CD14-positive monocyte (primary cell): ENCODE measurements around the gene WBP11. TPM values are rescaled to one million over a fixed set of nuclear protein-coding genes. Genes with fewer than 3 reads are reported as not detected.

Source experiments
- DNase-seq, 3 donors: peaks; one replicate each; pipeline ENCODE4 v3.0.0-alpha.2; 2011 to 2022
- H2AFZ ChIP-seq: 2 replicates; pipeline ENCODE4 v1.6.0; 2012; ENCODE audit warnings: mild to moderate bottlenecking, low read depth, low read length, inconsistent platforms; ENCODE audit not compliant: insufficient read depth, poor library complexity, severe bottlenecking
- H3K27ac ChIP-seq, 2 donors: 1 replicate in 1 of 2; 2 replicates in 1 of 2; pipeline ENCODE4 v1.5.1; 2012 to 2013; ENCODE audit warnings: low read length in 2 of 2, control low read depth in 1 of 2, inconsistent platforms in 1 of 2, low read depth in 1 of 2, mild to moderate bottlenecking in 1 of 2
- H3K27me3 ChIP-seq, 2 donors: one replicate each; pipeline versions ENCODE4 v1.6.0 to v1.6.1; 2011 to 2013; ENCODE audit warnings: low read length in 2 of 2; ENCODE audit not compliant: control insufficient read depth in 2 of 2, insufficient read depth in 2 of 2
- H3K36me3 ChIP-seq, 2 donors: replicated peaks in 1 of 2; 1 replicate in 1 of 2; 2 replicates in 1 of 2; pipeline versions ENCODE4 v1.5.1 to v1.6.1; 2012 to 2013; ENCODE audit warnings: low read length in 2 of 2, control low read depth in 1 of 2, inconsistent platforms in 1 of 2, mild to moderate bottlenecking in 1 of 2; ENCODE audit not compliant: insufficient read depth in 2 of 2, control insufficient read depth in 1 of 2
- H3K4me1 ChIP-seq, 2 donors: 1 replicate in 1 of 2; 2 replicates in 1 of 2; pipeline versions ENCODE4 v1.5.1 to v1.6.1; 2012 to 2013; ENCODE audit warnings: low read length in 2 of 2, control low read depth in 1 of 2, inconsistent platforms in 1 of 2, mild to moderate bottlenecking in 1 of 2, moderate library complexity in 1 of 2; ENCODE audit not compliant: insufficient read depth in 2 of 2, control insufficient read depth in 1 of 2
- H3K4me2 ChIP-seq: replicated peaks from 2 replicates; pipeline ENCODE3; 2012; ENCODE audit warnings: low read length, moderate library complexity, mild to moderate bottlenecking; ENCODE audit not compliant: poor library complexity, severe bottlenecking; ENCODE audit errors: extremely low read depth
- H3K4me3 ChIP-seq, 3 experiments: fragments of 200-600 bp in 1 of 3; sonication (generic) in 1 of 3; replicated peaks in 1 of 3; 1 replicate in 2 of 3; 2 replicates in 1 of 3; pipeline ENCODE4 v1.5.1; 2011 to 2013; ENCODE audit warnings: low read length in 3 of 3, mild to moderate bottlenecking in 3 of 3, control low read depth in 2 of 3, low read depth in 2 of 3, inconsistent platforms in 1 of 3, moderate library complexity in 1 of 3
- H3K79me2 ChIP-seq: 2 replicates; pipeline ENCODE4 v1.6.0; 2012; ENCODE audit warnings: mild to moderate bottlenecking, control low read depth, inconsistent platforms, low read length, moderate library complexity; ENCODE audit not compliant: insufficient read depth
- H3K9ac ChIP-seq: 2 replicates; pipeline ENCODE4 v1.6.0; 2017; ENCODE audit warnings: low read length, mild to moderate bottlenecking; ENCODE audit not compliant: insufficient read depth, poor library complexity, severe bottlenecking
- H3K9me3 ChIP-seq, 2 donors: replicated peaks in 1 of 2; 1 replicate in 1 of 2; 2 replicates in 1 of 2; pipeline versions ENCODE4 v1.5.1 to v1.6.1; 2012 to 2013; ENCODE audit warnings: low read length in 2 of 2, control low read depth in 1 of 2; ENCODE audit not compliant: control insufficient read depth in 1 of 2, insufficient read depth in 1 of 2
- H4K20me1 ChIP-seq: 2 replicates; pipeline ENCODE4 v1.6.0; 2012; ENCODE audit warnings: mild to moderate bottlenecking, low read length, control low read depth, moderate library complexity; ENCODE audit not compliant: insufficient read depth
- H3K27ac Mint-ChIP-seq, 7 donors: one replicate each; pipeline ENCODE4 v1.8.0; 2020; ENCODE audit warnings: mild to moderate bottlenecking in 7 of 7, mixed read lengths in 7 of 7, moderate library complexity in 6 of 7, inconsistent platforms in 2 of 7
- H3K27me3 Mint-ChIP-seq, 3 donors: one replicate each; pipeline ENCODE4 v1.8.0; 2021 to 2022; ENCODE audit warnings: low read depth in 3 of 3, mild to moderate bottlenecking in 3 of 3, mixed read lengths in 3 of 3, moderate library complexity in 3 of 3, inconsistent platforms in 1 of 3
- H3K36me3 Mint-ChIP-seq, 2 donors: one replicate each; pipeline ENCODE4 v1.8.0; 2020; ENCODE audit warnings: mixed read lengths in 2 of 2, inconsistent platforms in 1 of 2, mild to moderate bottlenecking in 1 of 2
- H3K4me1 Mint-ChIP-seq: one replicate; pipeline ENCODE4 v1.8.0; 2020; ENCODE audit warnings: mild to moderate bottlenecking, mixed read lengths
- H3K4me3 Mint-ChIP-seq, 2 donors: one replicate each; pipeline ENCODE4 v1.8.0; 2020; ENCODE audit warnings: mild to moderate bottlenecking in 2 of 2, mixed read lengths in 2 of 2, moderate library complexity in 1 of 2
- H3K9me3 Mint-ChIP-seq, 7 donors: one replicate each; pipeline ENCODE4 v1.8.0; 2020 to 2022; ENCODE audit warnings: mixed read lengths in 7 of 7, mild to moderate bottlenecking in 6 of 7, moderate library complexity in 6 of 7, inconsistent platforms in 2 of 7
- WGBS: methylation state at CpG from one replicate; pipeline ENCODE4 v1.1.5; 2013; ENCODE audit warnings: missing lambda C conversion rate; ENCODE audit not compliant: insufficient coverage; 5-methylcytosine and 5-hydroxymethylcytosine counted together
- intact Hi-C, 2 donors: fragments of 100-400 bp; cut with micrococcal nuclease; formaldehyde crosslinking; loops; one replicate each; pipeline versions ENCODE4 v1.15.0 to v1.15.1; 2023
- polyA plus RNA-seq, 3 donors: library from polyadenylated mRNA; depleted of rRNA in 1 of 3; unstranded in 2 of 3; stranded (reverse) in 1 of 3; fragments of 300-500 nt in 2 of 3; fragments of >200 nt in 1 of 3; fragmentation: Illumina TruSeq in 2 of 3; gene quantifications; 1 replicate in 2 of 3; 2 replicates in 1 of 3; pipeline ENCODE4 v1.2.3, GENCODE V29; 2012 to 2021
- TF ChIP-seq, protein P1 (sequence below): fragments of 200-600 bp; IDR thresholded peaks from one replicate; pipeline ENCODE4 v1.8.0; 2022; ENCODE audit warnings: antibody characterized with exemption, mild to moderate bottlenecking

Gene WBP11
- polyA plus RNA-seq, 3 donors: 20.5 to 46.2 (median 29.2) TPM

DNA sequence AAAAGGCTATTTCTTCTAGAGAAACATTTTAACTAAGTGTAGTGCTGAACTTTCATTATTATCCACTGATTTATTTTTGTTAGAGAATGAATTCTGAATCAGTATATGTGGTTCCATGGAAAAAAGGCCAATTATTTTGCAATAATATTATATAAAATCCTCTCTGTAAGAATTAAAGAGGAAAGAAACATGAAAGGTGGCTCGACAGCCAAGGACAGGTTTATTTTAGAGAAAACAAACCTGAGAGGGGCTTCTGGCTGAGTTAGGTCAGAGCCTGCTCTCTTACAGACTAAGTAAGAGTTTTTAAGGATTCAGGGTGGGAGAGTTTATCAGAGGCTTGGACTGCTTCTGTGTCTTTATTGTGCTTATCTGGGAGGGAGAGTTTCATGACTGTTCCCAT is 60.2 kb downstream of the WBP11 start:
- no peak overlapping the region for H3K27ac Mint-ChIP-seq

DNA sequence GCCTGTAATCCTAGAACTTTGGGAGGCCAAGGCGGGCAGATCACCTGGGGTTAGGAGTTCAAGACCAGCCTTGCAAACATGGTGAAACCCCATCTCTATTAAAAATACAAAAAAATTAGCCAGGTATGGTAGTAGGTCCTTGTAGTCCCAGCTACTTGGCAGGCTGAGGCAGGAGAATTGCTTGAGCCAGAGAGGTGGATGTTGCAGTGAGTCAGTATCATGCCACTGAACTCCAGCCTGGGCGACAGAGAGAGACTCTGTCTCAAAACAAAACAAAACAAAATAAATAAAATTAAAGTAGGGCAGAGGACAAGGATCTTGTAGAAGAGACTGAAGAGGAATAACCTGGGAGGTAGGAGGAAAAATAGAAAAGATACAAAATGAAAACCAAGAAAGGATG is 61.3 kb downstream of the WBP11 start:
- H3K9me3 Mint-ChIP-seq: peaks cover 4 to 18% (median 10%) of the 10 kb centered on the region in 7 donors
- no peaks in the 10 kb centered on the region for H3K4me1 Mint-ChIP-seq
- no peak overlapping the region for H3K4me2 ChIP-seq
- H3K36me3 ChIP-seq: no peaks in the 10 kb centered on the region
- peaks cover 1 to 3% (median 3%) of the 10 kb centered on the region in 3 donors for H3K27me3 Mint-ChIP-seq
- H3K79me2 ChIP-seq: no peaks in the 10 kb centered on the region
- no peak overlapping the region for H3K27ac ChIP-seq
- H3K9ac ChIP-seq: no peak overlapping the region
- no peak overlapping the region for H3K27ac Mint-ChIP-seq
- WGBS: no CpG with 5 or more reads among the region's 2 CpGs
- no peaks in the 10 kb centered on the region for H3K36me3 Mint-ChIP-seq
- intact Hi-C loops: no loop called here
- H3K4me1 ChIP-seq: no peaks in the 10 kb centered on the region
- no peak overlapping the region for H3K4me3 Mint-ChIP-seq
- H2AFZ ChIP-seq: no peak overlapping the region
- H3K27me3 ChIP-seq: no peaks in the 10 kb centered on the region
- H4K20me1 ChIP-seq: no peaks in the 10 kb centered on the region
- TF ChIP-seq, protein P1, sequence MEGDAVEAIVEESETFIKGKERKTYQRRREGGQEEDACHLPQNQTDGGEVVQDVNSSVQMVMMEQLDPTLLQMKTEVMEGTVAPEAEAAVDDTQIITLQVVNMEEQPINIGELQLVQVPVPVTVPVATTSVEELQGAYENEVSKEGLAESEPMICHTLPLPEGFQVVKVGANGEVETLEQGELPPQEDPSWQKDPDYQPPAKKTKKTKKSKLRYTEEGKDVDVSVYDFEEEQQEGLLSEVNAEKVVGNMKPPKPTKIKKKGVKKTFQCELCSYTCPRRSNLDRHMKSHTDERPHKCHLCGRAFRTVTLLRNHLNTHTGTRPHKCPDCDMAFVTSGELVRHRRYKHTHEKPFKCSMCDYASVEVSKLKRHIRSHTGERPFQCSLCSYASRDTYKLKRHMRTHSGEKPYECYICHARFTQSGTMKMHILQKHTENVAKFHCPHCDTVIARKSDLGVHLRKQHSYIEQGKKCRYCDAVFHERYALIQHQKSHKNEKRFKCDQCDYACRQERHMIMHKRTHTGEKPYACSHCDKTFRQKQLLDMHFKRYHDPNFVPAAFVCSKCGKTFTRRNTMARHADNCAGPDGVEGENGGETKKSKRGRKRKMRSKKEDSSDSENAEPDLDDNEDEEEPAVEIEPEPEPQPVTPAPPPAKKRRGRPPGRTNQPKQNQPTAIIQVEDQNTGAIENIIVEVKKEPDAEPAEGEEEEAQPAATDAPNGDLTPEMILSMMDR: no peak
- peaks cover 0 to 5% of the 10 kb centered on the region in 2 donors for H3K9me3 ChIP-seq
- no peak for DNase-seq
- H3K4me3 ChIP-seq: no peak overlapping the region

More for the DNA sequence above, 60.2 kb downstream of the WBP11 start:
- Mint-ChIP-seq H3K4me3 (no peak overlapping the region), H3K4me1 (no peaks in the 10 kb centered on the region), H3K27me3 (peaks cover 1 to 3% (median 2%) of the 10 kb centered on the region in 3 donors), H3K9me3 (peaks cover 6 to 20% (median 11%) of the 10 kb centered on the region in 7 donors), H3K36me3 (no peaks in the 10 kb centered on the region)
- TF ChIP-seq, protein P1: no peak
- no CpG with 5 or more reads among the region's 1 CpG for WGBS
- no peaks in the 10 kb centered on the region for H3K27me3 ChIP-seq
- H3K4me2 ChIP-seq: no peak overlapping the region
- H3K4me1 ChIP-seq: no peaks in the 10 kb centered on the region
- peaks cover 0 to 5% of the 10 kb centered on the region in 2 donors for H3K9me3 ChIP-seq
- intact Hi-C loops: no loop called here
- H3K27ac ChIP-seq: no peak overlapping the region
- no peak overlapping the region for H3K9ac ChIP-seq
- H3K4me3 ChIP-seq: no peak overlapping the region
- H3K36me3 ChIP-seq: no peaks in the 10 kb centered on the region
- no peaks in the 10 kb centered on the region for H4K20me1 ChIP-seq
- no peaks in the 10 kb centered on the region for H3K79me2 ChIP-seq
- no peak overlapping the region for H2AFZ ChIP-seq
- DNase-seq: no peak
